Stimulated activated CD4-positive, alpha-beta T cell treated with anti-CD3 and anti-CD28 coated beads, Interleukin-4, amount 100 ng/mL, for 48 hours (primary cell): ENCODE data around the gene PGS1.

Source experiments
- DNase-seq, 2 donors: peaks; one replicate each; pipeline ENCODE4 v3.0.0-alpha.2; 2020; ENCODE audit warnings: low read depth in 2 of 2

Gene PGS1

DNA sequence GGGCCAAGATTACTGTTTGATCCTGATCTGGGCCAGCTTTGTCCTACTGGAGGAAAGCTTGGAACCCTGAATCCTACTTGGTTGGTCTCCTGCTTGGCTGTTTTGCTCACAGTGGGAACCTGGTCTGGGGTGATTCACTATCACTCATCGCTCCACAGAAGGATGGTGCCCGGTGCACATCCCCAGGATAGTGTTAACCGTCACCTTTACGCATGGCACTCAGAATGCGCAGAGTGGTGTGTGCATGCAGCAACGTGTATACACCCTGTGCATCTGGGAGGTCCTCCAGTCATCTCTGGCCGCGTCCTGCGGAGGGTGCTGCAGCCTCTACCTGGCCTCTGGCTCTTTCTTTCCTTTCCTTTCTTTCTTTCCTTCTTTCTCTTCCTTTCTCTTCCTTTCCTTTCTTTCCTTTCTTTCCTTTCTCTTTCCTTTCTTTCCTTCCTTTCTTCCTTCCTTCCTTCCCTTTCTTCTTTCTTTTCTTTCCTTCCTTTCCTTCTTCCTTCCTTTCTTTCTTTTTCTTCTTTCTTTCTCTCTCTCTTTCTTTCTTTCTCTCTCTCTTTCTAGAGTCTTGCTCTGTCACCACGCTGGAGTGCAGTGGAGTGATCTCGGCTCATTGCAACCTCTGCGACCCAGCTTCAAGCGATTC, 31.7 kb upstream of the PGS1 start:
- DNase-seq = no peak

DNA sequence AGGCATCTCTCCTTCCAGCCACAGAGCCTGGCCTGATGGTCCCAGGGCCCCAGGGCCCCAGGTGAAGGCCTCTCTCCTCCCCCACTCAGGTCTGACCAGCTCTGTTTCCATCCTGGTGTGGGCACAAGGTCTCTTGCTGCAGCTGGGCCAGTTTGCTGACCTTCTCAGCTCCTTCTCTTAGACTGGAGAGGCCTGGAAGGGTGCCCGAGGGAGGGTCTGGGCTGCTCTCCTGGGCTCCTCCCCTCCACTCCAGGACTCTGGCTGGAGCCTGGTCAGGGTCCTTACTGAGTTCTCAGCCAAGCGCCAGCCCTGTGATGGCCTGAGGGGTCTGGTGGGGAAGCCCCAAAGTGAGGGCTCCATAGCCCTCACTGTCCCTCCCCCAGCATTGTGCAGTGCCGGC, 31.0 kb upstream of the PGS1 start:
- no peak for DNase-seq

DNA sequence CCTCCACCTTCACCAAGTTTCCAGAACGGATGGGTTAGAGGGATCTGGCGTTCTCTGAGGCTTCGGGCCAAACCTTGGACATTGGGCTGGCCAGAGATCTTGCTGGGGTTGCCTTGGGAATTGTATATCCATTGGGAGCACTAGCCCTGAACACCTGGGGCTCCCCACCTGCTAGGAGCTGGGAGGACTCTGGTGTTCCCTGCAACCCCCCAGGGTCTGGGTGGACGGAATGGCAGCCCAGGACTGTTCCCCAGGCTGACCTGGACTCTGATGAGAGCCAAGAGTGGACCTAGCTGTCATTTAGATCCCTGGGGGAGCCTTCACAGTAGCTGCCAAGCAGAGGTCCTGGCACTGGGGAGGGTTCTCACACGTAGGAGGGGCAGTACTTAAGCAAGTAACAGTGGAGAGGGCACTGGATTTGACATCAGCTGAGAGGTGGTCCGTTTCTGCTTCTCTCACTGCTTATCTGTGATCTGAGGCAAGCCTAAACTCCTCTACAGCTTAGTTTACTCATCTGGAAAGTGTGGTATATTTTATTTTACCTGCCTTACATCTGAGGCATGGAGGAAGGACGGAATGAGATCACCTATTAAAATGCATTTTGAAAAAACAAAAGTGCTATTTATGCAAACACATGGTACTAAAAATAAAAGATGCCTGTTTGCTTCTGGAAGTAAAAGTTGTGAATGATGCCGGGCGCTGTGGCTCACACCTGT, 30.2 kb upstream of the PGS1 start:
- DNase-seq = no peak

DNA sequence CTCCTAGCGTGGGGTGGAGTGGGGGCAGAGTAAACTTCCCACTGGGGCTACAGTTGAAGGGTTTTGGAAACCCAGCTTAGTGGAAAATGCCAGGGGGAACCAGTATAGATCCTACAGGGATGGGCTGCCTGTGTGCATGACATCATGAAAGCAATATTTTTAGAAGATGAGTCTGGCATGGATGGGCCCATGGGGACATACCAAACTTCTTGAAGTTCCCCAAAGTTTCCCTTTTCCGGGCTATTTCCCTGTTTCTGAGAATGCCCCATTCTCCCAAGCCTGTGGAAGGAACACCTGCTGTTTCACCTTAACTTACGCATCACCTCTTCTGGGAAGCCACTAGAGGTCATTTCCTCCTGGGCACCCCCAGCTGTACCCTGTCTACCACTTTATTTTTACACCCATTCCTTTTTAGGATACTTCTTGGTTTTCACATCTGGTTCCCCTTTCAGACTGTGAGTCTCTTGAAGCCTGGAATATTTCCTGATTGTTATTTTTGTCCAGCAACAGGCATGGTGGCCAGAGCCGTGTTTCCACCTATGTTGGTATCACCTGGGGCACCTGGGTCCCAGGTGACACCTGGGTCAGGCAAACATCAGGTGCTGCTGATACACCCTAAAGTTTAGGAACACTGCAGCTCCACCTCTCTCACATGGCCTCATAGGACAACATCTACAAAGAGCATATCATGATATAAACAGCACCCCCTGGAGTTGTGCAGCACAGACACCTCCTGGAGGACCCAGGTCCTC, 28.4 kb upstream of the PGS1 start:
- DNase-seq = no peak

DNA sequence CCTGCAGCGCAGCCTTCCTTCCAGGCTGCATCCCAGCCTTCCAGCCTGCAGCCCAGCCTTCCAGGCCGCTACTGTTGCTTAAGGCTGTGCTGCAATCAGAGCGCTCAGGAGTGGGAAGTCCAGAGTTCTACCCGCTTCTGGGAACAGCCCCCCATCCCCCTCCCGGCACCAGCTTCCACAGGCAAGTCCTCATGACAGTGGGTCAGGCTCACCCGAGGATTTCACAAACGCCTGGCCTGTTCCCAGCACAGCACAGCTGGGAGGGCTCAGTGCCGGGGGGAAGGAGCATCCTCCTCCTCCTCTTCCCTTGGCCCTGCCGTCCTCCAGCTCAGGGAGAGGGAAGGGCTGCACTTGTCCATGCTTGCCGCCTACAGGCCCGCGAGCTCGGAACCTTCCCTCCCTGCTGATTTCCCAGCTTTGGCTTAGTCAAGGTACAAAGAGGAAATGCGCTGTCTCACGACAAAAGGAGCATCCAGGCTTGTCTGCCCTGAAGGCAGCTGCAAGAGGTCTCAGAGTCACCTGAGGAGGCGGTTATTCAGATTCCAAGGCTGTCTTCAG, 26.9 kb upstream of the PGS1 start:
- DNase-seq = no peak

DNA sequence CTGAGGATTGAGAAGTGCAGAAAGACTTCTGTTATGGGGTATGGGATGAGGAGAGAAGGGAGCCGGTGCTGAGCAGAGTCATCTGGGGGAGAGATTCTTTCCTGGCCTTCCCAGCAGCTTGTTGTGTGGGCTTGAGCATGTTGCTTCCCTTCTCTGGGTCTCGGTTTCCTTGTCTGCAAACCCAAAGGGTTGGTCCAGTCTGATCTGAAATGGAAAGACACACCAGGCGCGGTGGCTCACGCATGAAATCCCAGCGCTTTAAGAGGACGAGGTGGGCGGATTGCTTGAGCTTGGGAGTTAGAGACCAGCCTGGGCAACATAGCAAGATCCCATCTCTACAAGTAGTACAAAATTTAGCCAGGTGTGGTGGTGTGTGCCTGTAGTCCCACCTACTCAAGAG, 24.6 kb upstream of the PGS1 start:
- DNase-seq = no peak

DNA sequence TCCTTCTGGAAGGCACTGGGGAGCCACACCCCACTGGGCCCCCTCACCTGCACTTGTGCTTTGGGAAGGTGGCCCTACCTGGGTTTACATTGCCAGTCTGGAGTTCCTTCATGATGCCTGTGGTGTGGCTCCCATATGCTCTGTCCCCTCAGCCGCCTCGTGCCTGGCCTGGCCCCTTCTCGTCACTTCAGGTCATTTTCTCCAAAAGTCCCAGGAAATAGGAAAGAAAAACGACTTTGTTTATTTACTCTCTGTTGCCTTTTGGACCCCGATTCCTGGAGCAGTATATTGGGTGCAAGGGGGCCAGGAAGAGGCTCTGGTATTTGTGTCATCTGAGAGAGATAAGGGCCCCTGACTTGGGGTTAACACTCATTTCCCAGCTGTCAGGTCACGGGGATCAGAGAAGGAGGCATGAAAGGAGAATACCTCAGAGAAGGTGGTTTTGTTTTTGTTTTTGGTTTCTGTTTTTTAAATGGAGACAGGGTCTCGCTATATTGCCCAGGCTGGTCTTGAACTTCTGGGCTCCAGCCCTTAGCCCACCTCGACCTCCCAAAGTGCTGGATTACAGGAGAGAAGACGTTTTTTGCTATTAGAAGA, 23.3 kb upstream of the PGS1 start:
- DNase-seq = no peak

DNA sequence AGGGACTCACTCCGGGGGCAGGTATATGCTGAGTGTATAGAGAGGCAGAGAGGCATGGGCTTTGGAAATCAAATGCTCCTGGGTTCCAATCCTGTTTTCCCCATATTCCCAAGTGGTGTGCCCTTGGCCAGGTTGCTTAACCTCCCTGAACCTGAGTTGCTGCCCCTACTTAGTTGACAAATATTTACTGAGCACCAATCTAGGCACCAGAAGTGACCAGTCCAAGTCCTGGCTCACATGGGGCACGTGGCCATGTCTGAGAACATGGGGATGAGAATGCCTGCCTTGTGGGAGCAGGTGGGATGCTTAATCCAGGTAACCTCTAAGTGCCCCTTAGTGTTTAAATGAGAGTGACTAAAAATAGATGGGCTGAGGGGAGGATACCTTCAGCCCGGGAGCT, 22.7 kb upstream of the PGS1 start:
- no peak for DNase-seq

DNA sequence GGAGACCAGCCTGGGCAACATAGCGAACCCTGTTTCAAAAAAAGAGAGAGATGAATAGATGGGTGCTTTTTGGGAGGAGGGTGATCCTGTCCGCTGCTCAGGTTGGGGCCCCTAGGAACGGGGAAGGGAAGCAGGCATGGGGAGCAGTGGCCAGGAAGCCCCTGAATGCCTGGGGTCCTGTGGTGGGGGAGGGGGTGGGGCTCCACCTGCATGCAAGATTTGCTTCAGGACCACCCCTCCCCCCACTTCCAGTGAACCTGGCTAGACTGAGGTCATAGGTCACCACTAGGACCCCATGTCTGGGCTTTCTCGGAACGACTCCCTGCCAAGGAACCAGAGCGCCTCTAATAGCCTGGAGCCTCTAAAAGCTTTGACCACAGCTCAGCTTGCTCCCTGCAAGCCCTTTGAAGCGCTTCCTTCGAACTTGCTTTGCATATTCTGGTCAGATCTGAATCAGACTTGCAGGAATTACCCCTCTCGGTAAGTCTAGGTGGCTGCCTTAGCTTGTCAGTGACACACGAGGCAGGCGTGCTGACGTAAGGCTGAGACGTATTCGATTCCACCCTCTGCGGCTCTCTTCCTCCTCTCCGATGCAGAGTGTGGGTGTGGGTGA, 22.2 kb upstream of the PGS1 start:
- peak; percentile 77 to 88 for DNase-seq

DNA sequence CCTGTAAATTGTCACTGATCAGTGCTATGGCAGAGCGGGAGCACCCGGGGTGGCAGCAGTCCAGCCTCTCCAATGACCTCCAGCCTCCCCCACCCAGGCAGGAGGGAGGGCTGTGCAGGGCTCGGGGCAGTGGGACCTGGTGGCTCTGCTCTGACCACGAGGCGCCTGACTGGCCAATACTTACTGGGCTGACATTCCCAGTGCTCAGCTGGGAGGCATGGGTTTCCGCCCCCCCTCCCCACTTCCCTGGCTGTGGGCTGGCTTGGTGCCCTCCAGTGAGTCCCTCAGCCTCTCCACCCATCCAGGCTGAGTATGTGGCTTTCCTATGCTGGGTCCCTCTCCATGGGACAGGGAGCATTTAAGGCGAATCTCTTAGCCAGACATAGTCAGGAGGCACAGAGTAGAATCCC, 21.3 kb upstream of the PGS1 start:
- DNase-seq = no peak

DNA sequence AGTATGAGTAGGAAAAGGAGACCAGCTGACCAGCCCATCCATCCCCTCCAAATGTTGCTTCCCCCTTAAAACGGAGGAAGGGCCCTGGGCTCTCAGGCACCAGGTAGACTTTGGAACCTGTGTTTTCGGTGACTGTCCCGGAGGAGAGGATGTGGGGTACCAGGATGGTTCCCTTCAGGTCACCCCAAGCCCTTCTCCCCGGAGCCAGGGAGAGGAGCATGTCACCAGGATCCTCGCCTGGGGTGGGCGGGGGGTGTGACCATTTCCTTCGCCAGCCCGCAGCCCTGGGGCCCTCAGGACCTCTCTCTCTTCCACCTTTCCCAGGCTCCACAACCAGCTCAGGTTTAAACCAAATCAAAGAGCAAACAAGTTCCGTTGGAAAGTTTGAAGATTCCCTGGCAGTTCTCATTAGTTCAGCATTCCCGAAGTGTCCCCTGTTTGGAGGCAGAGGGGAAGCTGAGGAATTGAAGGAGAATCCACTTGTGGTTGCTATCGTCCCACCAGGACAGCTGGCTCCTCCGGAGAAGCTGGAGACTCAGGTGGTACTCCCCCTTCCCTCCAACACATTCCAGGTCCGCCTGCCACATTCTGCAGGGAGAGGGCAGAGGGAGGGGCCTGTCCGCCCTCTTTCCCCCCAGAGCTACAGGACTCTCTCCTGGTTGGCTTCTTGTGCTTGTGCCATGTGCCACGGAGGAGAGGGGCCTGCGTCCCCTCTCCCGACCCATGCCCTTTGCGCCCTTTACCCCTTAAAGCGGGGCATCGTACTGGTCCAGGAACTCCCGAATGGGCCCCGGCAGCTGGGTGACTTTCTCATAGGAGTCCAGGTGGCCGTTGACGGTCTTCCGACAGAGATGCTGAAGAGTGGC, 20.5 kb upstream of the PGS1 start:
- DNase-seq = no peak

DNA sequence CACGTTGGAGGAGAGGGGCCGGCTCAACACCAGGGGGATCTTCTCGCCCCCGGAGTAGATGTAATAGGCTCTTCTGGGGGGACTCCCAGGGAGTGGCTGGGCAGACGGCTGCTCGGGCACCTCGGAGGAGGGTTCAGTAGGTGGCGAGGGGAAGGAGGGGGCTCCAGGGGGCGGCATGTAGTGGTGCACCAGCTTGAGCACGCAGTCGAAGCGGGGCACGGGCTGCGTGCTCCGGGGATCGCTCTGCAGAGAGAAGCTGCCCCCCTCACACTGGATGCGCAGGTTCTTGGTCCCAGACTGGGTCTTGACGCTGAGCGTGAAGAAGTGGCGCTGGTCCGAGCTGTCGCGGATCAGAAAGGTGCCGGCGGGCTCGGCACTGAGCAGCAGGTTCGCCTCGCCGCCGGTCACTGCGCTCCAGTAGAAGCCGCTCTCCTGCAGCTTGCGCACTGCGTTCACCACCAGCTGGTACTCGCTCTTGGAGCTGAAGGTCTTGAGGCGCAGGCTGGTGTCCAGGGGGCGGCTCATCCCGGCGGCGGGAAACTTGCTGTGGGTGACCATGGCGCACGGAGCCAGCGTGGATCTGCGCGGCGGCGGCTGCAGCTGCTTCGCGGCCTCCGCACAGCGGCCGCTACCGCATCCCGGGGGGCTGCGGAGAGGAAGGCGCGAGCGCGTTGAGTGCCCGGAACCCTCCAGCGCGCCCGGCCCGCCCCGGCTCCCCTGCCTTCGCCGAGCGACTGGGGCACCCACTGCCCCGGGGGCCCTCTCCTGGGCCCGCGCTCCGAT, 19.7 kb upstream of the PGS1 start:
- DNase-seq = no peak

DNA sequence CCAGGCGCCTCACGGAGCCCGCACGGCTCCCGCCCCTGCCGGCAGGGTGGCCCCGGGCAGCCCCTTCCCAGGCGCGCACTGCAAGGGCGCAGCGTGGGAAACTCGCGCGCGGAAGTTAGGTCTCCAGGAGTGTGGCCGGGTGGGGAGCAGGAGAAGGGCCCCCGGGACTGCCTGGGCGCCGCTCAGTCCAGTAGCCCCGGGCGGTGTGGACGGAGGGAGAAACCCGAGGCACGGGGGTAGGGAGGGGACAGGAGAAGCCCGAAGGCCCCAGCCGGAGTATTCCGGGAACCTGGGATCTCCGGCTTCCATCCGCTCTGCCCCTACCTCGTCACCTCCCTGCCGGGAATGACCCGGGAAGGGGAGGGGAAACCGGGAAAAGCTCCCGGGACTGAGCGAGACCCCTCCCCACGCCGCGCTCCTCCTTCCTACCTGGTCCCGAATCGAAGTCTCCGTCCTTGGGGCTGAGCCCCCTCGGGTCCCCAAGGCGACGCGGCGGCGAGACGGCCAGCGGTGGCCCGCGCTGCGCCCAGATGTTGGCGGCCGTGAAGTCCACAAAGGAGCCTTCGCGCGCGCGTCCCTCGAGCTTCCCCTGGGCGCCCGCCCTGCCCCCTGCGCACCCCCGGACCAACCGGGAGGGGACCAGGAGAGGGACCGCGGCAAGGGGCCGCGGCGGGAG, 19.0 kb upstream of the PGS1 start:
- peak in 1 of 2 donors; percentile 31 for DNase-seq

DNA sequence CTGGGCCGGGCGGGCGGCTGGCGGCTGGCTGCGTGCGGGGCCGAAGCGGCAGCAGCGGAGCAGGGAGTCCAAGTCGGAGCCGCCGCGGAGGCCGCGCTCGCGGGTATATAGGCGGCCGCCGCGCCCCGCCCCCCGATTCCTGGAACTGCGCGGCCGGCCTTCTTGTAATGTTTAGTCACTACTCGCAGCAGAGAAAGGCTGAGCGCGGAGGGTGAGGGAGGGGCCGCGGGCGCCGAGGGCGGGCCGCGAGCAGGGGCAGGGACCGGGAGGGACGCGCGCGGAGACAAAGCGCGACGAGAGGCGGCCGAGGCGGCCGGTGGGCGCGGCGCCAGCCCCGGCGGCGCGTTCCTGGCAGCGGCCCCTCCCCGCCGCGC, 18.5 kb upstream of the PGS1 start, which contains the start of gene SOCS3:
Gene SOCS3 (minus strand): TSS at position 81 of the 374 bp plus-strand sequence. CDS start 982 bp downstream, outside the sequence.
- peak; percentile 94 to 95 for DNase-seq

DNA sequence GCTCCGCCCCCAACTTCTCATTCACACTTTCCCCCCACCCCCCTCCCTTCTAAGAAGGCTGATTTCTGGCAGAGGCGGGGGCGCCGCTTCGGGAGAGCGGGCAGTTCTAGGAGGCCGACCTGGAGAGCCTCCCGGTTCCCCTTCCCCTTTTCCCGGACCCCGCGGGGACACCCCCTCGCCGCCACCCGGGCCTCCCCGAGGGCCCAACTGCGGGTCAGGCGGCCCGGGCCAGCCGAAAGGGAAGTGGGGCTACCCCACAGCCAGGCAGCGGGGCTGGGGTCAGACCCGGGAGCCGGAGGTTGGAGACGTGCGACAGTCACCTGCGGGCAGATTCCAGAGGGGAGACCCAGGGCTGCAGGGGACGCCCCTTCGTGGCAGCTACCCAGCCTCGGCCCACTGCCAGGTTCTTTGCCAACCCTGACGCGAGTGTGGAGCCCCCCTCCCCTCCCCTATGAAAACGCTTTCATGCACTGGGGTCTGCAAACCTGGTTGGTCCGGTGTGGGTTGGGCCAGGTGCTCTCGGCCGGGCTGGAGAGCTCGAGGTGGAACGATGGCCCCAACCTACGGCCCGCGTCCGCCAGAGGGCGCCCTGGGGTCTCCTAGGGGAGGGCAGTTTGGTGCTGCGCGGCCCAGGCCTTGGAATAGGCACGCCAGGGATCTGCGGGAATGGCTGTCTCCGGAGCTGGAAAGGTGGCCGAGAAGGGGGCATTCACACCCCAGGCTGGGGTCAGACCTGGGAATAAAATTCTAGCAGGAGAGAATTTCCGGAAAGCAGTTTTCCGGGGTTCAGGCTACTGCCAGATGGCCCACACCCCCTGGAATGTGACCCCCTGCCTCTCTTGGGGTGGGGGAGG, 17.9 kb upstream of the PGS1 start:
- peak; percentile 94 to 99 for DNase-seq

DNA sequence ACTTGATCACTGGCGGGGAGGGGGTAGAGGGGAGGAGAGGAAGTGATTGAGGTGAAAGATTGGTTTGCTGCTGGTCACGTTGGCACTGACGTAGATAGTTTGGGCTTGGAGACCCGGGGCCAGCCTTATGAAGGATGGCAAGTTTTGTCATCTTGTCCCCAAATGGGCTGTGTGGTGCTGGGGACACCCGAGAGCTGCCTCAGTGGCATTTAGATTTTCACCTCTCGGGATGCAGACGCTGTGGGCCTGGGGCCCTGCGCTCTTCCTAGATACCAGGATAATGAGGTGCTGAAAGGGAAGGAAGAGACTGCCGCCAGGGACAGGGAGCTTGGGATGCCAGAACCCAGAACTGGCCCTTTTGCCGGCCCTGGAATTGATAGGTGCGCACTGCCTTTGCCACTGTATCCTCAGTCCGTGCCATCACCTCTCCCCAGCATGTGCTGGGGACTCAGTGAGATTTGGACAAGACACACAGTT, 17.2 kb upstream of the PGS1 start:
- no peak for DNase-seq

DNA sequence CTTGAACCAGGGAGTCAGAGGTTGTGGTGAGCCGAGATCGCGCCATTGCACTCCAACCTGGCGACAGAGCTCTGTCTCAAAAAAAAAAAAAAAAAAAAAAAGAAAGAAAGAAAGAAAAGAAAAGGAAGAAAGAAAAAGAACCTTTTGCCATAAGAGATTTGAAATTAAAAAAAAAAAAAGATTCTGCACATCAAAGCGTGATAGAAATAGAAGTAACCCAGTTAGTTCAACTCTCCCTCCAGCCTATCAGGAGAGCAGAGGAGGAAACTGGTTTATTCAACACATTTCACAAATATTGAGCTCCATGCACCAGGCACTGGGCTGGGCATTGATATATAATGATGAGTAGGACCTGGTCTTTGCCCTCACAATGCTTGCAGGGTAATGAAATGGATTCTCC, 16.2 kb upstream of the PGS1 start:
- no peak for DNase-seq

DNA sequence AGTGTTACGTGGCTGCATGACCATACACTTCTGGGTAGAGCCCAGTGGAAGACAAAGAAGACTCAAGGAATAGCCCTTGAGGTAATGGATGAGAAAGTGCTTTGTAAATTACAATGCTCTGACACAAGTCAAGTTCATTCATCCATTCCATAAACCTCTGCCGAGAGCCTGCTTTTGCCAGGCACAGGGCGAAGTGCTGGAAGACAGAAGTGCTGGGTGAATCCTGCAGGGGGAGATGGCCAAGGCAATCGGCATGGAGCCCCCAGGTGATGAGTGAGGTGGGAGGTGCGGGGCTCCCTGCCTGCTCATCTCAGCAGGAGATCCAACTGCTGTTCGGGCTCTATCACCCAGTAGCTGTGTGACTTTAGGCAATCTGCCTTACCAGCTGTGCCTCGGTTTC, 15.8 kb upstream of the PGS1 start:
- no peak for DNase-seq
